OCI-LY3 (cell line): ENCODE data around the gene JPH3.

Experiments used
- EZH2phosphoT487 ChIP-seq: fragments of 200-600 bp; shearing (Covaris generic); IDR thresholded peaks from 2 replicates; pipeline ENCODE4 v1.6.1; 2018; ENCODE audit warnings: antibody characterized with exemption, mixed run types, low read depth
- TF ChIP-seq, protein P1 (sequence below): fragments of 200-600, 300-600 bp; sonication (generic); IDR thresholded peaks from 2 replicates; pipeline ENCODE4 v1.5.1; 2014; ENCODE audit warnings: antibody characterized with exemption, low read length, low read depth

DNA sequence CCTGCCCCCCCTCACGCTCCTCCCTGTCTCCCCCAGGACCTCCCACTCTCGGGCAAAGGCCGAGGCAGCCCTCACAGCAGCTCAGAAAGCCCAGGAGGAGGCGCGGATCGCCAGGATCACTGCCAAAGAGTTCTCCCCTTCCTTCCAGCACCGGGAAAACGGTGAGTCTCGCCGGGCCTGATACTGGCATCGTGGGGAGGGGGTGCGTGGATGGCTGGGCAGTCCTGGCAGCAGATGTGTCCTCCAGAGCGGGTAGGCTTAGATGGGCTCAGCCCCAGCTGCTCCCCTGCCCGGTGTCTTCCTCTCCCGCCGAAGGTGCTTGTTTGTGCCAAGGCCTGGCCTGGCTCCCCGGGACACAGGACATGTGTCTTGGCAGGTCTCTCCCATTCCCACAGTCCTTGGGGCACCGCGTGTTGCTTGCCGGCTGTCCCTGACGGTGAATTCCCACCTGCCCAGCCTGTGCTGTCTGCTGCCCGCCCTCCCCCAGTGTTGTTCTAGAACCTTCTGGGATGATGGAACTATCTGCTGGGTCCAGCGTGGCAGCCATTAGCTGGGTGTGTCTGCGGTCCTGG lies 81.9 kb downstream of the JPH3 start:
- TF ChIP-seq, protein P1, sequence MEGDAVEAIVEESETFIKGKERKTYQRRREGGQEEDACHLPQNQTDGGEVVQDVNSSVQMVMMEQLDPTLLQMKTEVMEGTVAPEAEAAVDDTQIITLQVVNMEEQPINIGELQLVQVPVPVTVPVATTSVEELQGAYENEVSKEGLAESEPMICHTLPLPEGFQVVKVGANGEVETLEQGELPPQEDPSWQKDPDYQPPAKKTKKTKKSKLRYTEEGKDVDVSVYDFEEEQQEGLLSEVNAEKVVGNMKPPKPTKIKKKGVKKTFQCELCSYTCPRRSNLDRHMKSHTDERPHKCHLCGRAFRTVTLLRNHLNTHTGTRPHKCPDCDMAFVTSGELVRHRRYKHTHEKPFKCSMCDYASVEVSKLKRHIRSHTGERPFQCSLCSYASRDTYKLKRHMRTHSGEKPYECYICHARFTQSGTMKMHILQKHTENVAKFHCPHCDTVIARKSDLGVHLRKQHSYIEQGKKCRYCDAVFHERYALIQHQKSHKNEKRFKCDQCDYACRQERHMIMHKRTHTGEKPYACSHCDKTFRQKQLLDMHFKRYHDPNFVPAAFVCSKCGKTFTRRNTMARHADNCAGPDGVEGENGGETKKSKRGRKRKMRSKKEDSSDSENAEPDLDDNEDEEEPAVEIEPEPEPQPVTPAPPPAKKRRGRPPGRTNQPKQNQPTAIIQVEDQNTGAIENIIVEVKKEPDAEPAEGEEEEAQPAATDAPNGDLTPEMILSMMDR = no peak
- TF ChIP-seq EZH2phosphoT487 = no peak
